Transverse colon (tissue), 4 donors: ENCODE data around the gene ASXL3.

ENCODE experiments used
- POLR2A ChIP-seq: fragments of 450-650 bp; IDR thresholded peaks from one replicate; pipeline ENCODE4 v1.6.1; 2016; ENCODE audit warnings: antibody characterized with exemption, mild to moderate bottlenecking, moderate library complexity
- POLR2AphosphoS5 ChIP-seq, 3 donors: sonication (generic); formaldehyde crosslinking; IDR thresholded peaks; one replicate each; pipeline ENCODE4 v1.6.1; 2016; ENCODE audit warnings: antibody characterized with exemption in 3 of 3
- TF ChIP-seq, protein P1 (sequence below), 5 experiments: fragments of 200-600 bp in 3 of 5; fragments of 450-650 bp in 2 of 5; sonication (generic) in 3 of 5; IDR thresholded peaks; 1 replicate in 2 of 5; 2 replicates in 3 of 5; pipeline ENCODE4 v1.5.1; 2016 to 2017; ENCODE audit warnings: antibody characterized with exemption in 5 of 5, inconsistent platforms in 3 of 5, mild to moderate bottlenecking in 2 of 5, moderate library complexity in 1 of 5

DNA sequence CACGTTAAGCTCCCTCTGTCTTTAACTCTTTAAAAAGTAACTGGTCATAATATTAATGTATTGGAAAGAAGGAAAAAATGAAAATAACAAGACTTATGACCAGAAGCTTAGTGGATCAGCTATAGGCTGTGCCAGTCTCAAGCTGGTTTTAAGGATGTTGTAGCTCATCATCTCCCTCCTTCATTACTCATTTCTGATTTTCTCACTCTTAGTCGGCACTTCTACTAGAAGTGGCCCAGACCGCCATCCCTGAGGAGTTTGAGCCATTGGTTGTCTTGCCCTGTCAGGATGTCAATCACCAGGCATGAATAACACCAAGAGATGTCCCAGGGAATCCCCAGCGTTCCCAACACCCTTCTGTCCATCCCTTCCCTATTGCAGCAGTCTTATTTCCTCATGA, 151.5 kb downstream of the ASXL3 start:
- no peak for TF ChIP-seq POLR2A
- TF ChIP-seq, protein P1, sequence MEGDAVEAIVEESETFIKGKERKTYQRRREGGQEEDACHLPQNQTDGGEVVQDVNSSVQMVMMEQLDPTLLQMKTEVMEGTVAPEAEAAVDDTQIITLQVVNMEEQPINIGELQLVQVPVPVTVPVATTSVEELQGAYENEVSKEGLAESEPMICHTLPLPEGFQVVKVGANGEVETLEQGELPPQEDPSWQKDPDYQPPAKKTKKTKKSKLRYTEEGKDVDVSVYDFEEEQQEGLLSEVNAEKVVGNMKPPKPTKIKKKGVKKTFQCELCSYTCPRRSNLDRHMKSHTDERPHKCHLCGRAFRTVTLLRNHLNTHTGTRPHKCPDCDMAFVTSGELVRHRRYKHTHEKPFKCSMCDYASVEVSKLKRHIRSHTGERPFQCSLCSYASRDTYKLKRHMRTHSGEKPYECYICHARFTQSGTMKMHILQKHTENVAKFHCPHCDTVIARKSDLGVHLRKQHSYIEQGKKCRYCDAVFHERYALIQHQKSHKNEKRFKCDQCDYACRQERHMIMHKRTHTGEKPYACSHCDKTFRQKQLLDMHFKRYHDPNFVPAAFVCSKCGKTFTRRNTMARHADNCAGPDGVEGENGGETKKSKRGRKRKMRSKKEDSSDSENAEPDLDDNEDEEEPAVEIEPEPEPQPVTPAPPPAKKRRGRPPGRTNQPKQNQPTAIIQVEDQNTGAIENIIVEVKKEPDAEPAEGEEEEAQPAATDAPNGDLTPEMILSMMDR (IDR thresholded peaks at IDR 0.05): no peak
- no peak for TF ChIP-seq POLR2AphosphoS5 (IDR thresholded peaks at IDR 0.05)
